ENCODE measurements around the gene BRF1. TPM values are rescaled to one million over a fixed set of nuclear protein-coding genes. Genes with fewer than 3 reads are reported as not detected.

The BRF1 gene
- total RNA-seq, result 100 to 1,000 TPM in 2 of 4 donors, 10 to 100 TPM in 2; 77.6 to 114 (median 99.5) TPM

- peak within 1 kb of the TSS; percentile 91 to 97 (median 94) for H3K27ac ChIP-seq
- H3K27me3 ChIP-seq, result no peaks in the 10 kb centered on the region
- peaks cover 0 to 23% (median 16%) of the 10 kb centered on the region in 4 donors for H3K4me1 ChIP-seq
- no peaks in the 10 kb centered on the region for H3K36me3 ChIP-seq
- H3K9me3 ChIP-seq, result no peaks in the 10 kb centered on the region
- TF ChIP-seq POLR2A (IDR thresholded peaks at IDR 0.05) (peak; percentile 50 to 77), EP300 (IDR thresholded peaks at IDR 0.05) (no peak), CTCF (IDR thresholded peaks at IDR 0.05) (no peak)
- peak; percentile 90 to 91 for DNase-seq (ENCODE audit: low spot score in 2 of 2)
- peak within 1 kb of the TSS; percentile 83 to 99 (median 85) for H3K4me3 ChIP-seq
- WGBS, 2 donors, result 0 to 5% methylated on average over 4 to 35 of the region's 90 CpGs
Observed at GRCh38 chr14:105300542-105301102, at the start of gene BRF1. Gene BRF1, minus strand, starts transcription at chr14:105301001. Its CDS starts 372 bp downstream, at chr14:105300629.

- Histone ChIP-seq H3K9me3 (no peaks in the 10 kb centered on the region), H3K4me1 (peaks cover 0 to 28% (median 0%) of the 10 kb centered on the region in 4 donors), H3K27ac (no peak overlapping the region), H3K27me3 (no peaks in the 10 kb centered on the region), H3K4me3 (no peak overlapping the region), H3K36me3 (peaks cover 0 to 48% (median under 1%) of the 10 kb centered on the region in 3 donors)
- no peak for DNase-seq (ENCODE audit: low spot score in 2 of 2)
- WGBS, 2 donors, result 75 to 80% methylated on average over 10 to 11 of the region's 11 CpGs
- TF ChIP-seq CTCF (IDR thresholded peaks at IDR 0.05), result no peak
- TF ChIP-seq POLR2A (IDR thresholded peaks at IDR 0.05), result no peak
- TF ChIP-seq EP300 (IDR thresholded peaks at IDR 0.05), result no peak
Observed at GRCh38 chr14:105349992-105350391, 49.2 kb upstream of the BRF1 start.

GRCh38 chr14:105348945-105349699, 48.3 kb upstream of the BRF1 start:
- no peak overlapping the region for H3K27ac ChIP-seq
- H3K9me3 ChIP-seq, result no peaks in the 10 kb centered on the region
- TF ChIP-seq POLR2A (IDR thresholded peaks at IDR 0.05) (no peak), CTCF (IDR thresholded peaks at IDR 0.05) (no peak), EP300 (IDR thresholded peaks at IDR 0.05) (no peak)
- H3K36me3 ChIP-seq, result peaks cover 0 to 39% (median 0%) of the 10 kb centered on the region in 3 donors
- H3K27me3 ChIP-seq, result no peaks in the 10 kb centered on the region
- 83 to 86% methylated on average over 15 of the region's 19 CpGs for WGBS, 2 donors
- H3K4me1 ChIP-seq, result peaks cover 0 to 28% (median 0%) of the 10 kb centered on the region in 4 donors
- no peak for DNase-seq (ENCODE audit: low spot score in 2 of 2)
- no peak overlapping the region for H3K4me3 ChIP-seq

- no peak for TF ChIP-seq EP300 (IDR thresholded peaks at IDR 0.05)
- no peak for TF ChIP-seq POLR2A (IDR thresholded peaks at IDR 0.05)
- TF ChIP-seq CTCF (IDR thresholded peaks at IDR 0.05), result no peak
- peaks cover 0 to 33% (median 0%) of the 10 kb centered on the region in 3 donors for H3K36me3 ChIP-seq
- H3K4me3 ChIP-seq, result no peak overlapping the region
- H3K27ac ChIP-seq, result peak overlapping the region in 2 of 4 donors; percentile 28 to 60
- 86 to 90% methylated on average over 10 to 26 of the region's 26 CpGs for WGBS, 2 donors
- H3K9me3 ChIP-seq, result no peaks in the 10 kb centered on the region
- no peaks in the 10 kb centered on the region for H3K27me3 ChIP-seq
- DNase-seq (ENCODE audit: low spot score in 2 of 2), result no peak
- peaks cover 0 to 34% (median under 1%) of the 10 kb centered on the region in 4 donors for H3K4me1 ChIP-seq
Observed at GRCh38 chr14:105348169-105348944, 47.6 kb upstream of the BRF1 start.
